CD4-positive, alpha-beta T cell treated with Interferon gamma for 1 hour (primary cell): Measurements from ENCODE around the gene FAM174C.
A peak's percentile ranks its signal among the peaks of the same experiment; 100 is the strongest.

Experiments used
- DNase-seq: peaks from one replicate; pipeline ENCODE4 v3.0.0-alpha.2; 2020

Gene FAM174C

GRCh38 chr19:1251330-1252220 lies 23.8 kb upstream of the FAM174C start:
- DNase-seq, result peak; percentile 58

- DNase-seq, result peak; percentile 87
Observed at GRCh38 chr19:1252221-1252820, 23.0 kb upstream of the FAM174C start.

- peak; percentile 87 for DNase-seq
Observed at GRCh38 chr19:1252821-1253513, 22.4 kb upstream of the FAM174C start.

- no peak for DNase-seq
Observed at GRCh38 chr19:1253514-1254080, 21.7 kb upstream of the FAM174C start.

- no peak for DNase-seq
Observed at GRCh38 chr19:1254081-1254527, 21.2 kb upstream of the FAM174C start.

GRCh38 chr19:1254530-1255185 lies 20.7 kb upstream of the FAM174C start:
- no peak for DNase-seq

GRCh38 chr19:1255186-1256161 lies 19.9 kb upstream of the FAM174C start:
- no peak for DNase-seq

- DNase-seq, result no peak
Observed at GRCh38 chr19:1256646-1257474, 18.5 kb upstream of the FAM174C start.

- no peak for DNase-seq
Observed at GRCh38 chr19:1257475-1258162, 17.7 kb upstream of the FAM174C start.

- no peak for DNase-seq
Observed at GRCh38 chr19:1258163-1258492, 17.2 kb upstream of the FAM174C start.

GRCh38 chr19:1258707-1259205 lies 16.6 kb upstream of the FAM174C start:
- no peak for DNase-seq

GRCh38 chr19:1259206-1259875 lies 16.0 kb upstream of the FAM174C start:
- DNase-seq, result peak; percentile 84

GRCh38 chr19:1259876-1260748 lies 15.2 kb upstream of the FAM174C start:
- DNase-seq, result peak; percentile 80

GRCh38 chr19:1260749-1261537 lies 14.4 kb upstream of the FAM174C start:
- peak; percentile 98 for DNase-seq

GRCh38 chr19:1261538-1261797 lies 13.9 kb upstream of the FAM174C start:
- DNase-seq, result peak; percentile 52

- no peak for DNase-seq
Observed at GRCh38 chr19:1261798-1262622, 13.3 kb upstream of the FAM174C start.
